DOHH2 (cell line): ENCODE data around the gene UNC5B.

Experiments
- H3F3A ChIP-seq: fragments of 200-600 bp; sonication (generic), shearing (Covaris generic); 2 replicates; pipeline ENCODE4 v1.6.0; 2016; ENCODE audit warnings: antibody characterized with exemption, mild to moderate bottlenecking; ENCODE audit not compliant: control insufficient read depth, insufficient read depth
- H3K27ac ChIP-seq: fragments of 200-600 bp; sonication (generic); 2 replicates; pipeline ENCODE4 v1.5.1; 2014; ENCODE audit warnings: low read depth, mild to moderate bottlenecking, low read length, moderate library complexity
- H3K27me3 ChIP-seq: fragments of 200-600 bp; sonication (generic); 2 replicates; pipeline ENCODE4 v1.6.1; 2014; ENCODE audit warnings: mild to moderate bottlenecking, low read length, mixed read lengths; ENCODE audit not compliant: control insufficient read depth
- H3K36me3 ChIP-seq: fragments of 200-600 bp; sonication (generic); 2 replicates; pipeline ENCODE4 v1.6.1; 2014; ENCODE audit warnings: mild to moderate bottlenecking, low read length, moderate library complexity, mixed read lengths; ENCODE audit not compliant: control insufficient read depth
- H3K4me1 ChIP-seq: fragments of 200-600 bp; sonication (generic); 2 replicates; pipeline ENCODE4 v1.6.1; 2014; ENCODE audit warnings: mild to moderate bottlenecking, low read length, mixed read lengths; ENCODE audit not compliant: control insufficient read depth
- H3K4me2 ChIP-seq: fragments of 200-600 bp; sonication (generic); 2 replicates; pipeline ENCODE4 v1.6.0; 2014; ENCODE audit warnings: mild to moderate bottlenecking, low read length, moderate library complexity
- H3K4me3 ChIP-seq: fragments of 200-600 bp; sonication (generic); 2 replicates; pipeline ENCODE4 v1.5.1; 2014; ENCODE audit warnings: mild to moderate bottlenecking, low read length, mixed read lengths
- H3K79me2 ChIP-seq: fragments of 200-600 bp; sonication (generic); 2 replicates; pipeline ENCODE4 v1.6.1; 2014; ENCODE audit warnings: mild to moderate bottlenecking, low read length, mixed read lengths; ENCODE audit not compliant: control insufficient read depth
- H3K9me2 ChIP-seq: fragments of 200-600 bp; sonication (generic); replicated peaks from 2 replicates; pipeline ENCODE4 v1.6.1; 2014; ENCODE audit warnings: mild to moderate bottlenecking, low read length, mixed read lengths; ENCODE audit not compliant: control insufficient read depth
- H3K9me3 ChIP-seq: fragments of 200-600 bp; sonication (generic); 2 replicates; pipeline ENCODE4 v1.6.1; 2014; ENCODE audit warnings: antibody characterized with exemption, low read length, mixed read lengths; ENCODE audit not compliant: control insufficient read depth, insufficient read depth
- H4K20me1 ChIP-seq: fragments of 200-600 bp; sonication (generic); 2 replicates; pipeline ENCODE4 v1.6.0; 2014; ENCODE audit warnings: low read depth, mild to moderate bottlenecking, antibody characterized with exemption, low read length, moderate library complexity; ENCODE audit not compliant: control insufficient read depth, insufficient read depth
- EZH2phosphoT487 ChIP-seq: fragments of 200-600 bp; sonication (generic); IDR thresholded peaks from 2 replicates; pipeline ENCODE4 v1.6.1; 2017; ENCODE audit warnings: borderline replicate concordance, mild to moderate bottlenecking, antibody characterized with exemption, low read length, moderate library complexity, mixed read lengths
- TF ChIP-seq, protein P1 (sequence below): fragments of 200-600 bp; sonication (generic); IDR thresholded peaks from one replicate; pipeline ENCODE4 v1.5.1; 2014; ENCODE audit warnings: antibody characterized with exemption, mild to moderate bottlenecking, low read depth, low read length; ENCODE audit not compliant: poor library complexity, severe bottlenecking

Gene UNC5B

GRCh38 chr10:71236822-71237682, 24.7 kb downstream of the UNC5B start:
- H3K27me3 ChIP-seq = peaks cover 13% of the 10 kb centered on the region
- H3K36me3 ChIP-seq = no peaks in the 10 kb centered on the region
- H3K9me2 ChIP-seq = no peaks in the 10 kb centered on the region
- peaks cover 8% of the 10 kb centered on the region for H3K4me1 ChIP-seq
- H3K4me2 ChIP-seq = no peak overlapping the region
- H3K9me3 ChIP-seq = no peaks in the 10 kb centered on the region
- H3K27ac ChIP-seq = no peak overlapping the region
- no peaks in the 10 kb centered on the region for H3K79me2 ChIP-seq
- no peaks in the 10 kb centered on the region for H3F3A ChIP-seq
- H4K20me1 ChIP-seq = no peaks in the 10 kb centered on the region
- no peak overlapping the region for H3K4me3 ChIP-seq
- TF ChIP-seq, protein P1, sequence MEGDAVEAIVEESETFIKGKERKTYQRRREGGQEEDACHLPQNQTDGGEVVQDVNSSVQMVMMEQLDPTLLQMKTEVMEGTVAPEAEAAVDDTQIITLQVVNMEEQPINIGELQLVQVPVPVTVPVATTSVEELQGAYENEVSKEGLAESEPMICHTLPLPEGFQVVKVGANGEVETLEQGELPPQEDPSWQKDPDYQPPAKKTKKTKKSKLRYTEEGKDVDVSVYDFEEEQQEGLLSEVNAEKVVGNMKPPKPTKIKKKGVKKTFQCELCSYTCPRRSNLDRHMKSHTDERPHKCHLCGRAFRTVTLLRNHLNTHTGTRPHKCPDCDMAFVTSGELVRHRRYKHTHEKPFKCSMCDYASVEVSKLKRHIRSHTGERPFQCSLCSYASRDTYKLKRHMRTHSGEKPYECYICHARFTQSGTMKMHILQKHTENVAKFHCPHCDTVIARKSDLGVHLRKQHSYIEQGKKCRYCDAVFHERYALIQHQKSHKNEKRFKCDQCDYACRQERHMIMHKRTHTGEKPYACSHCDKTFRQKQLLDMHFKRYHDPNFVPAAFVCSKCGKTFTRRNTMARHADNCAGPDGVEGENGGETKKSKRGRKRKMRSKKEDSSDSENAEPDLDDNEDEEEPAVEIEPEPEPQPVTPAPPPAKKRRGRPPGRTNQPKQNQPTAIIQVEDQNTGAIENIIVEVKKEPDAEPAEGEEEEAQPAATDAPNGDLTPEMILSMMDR = no peak
- no peak for TF ChIP-seq EZH2phosphoT487

- no peaks in the 10 kb centered on the region for H4K20me1 ChIP-seq
- no peaks in the 10 kb centered on the region for H3K9me3 ChIP-seq
- H3K27me3 ChIP-seq = peaks cover 7% of the 10 kb centered on the region; the same call in 1 of the 2 replicates
- no peak overlapping the region for H3K4me3 ChIP-seq
- no peaks in the 10 kb centered on the region for H3K36me3 ChIP-seq
- no peaks in the 10 kb centered on the region for H3K79me2 ChIP-seq
- no peaks in the 10 kb centered on the region for H3F3A ChIP-seq
- no peak overlapping the region for H3K4me2 ChIP-seq
- peaks cover 8% of the 10 kb centered on the region for H3K4me1 ChIP-seq
- TF ChIP-seq, protein P1 = no peak
- TF ChIP-seq EZH2phosphoT487 = no peak
- H3K9me2 ChIP-seq = no peaks in the 10 kb centered on the region
- H3K27ac ChIP-seq = no peak overlapping the region
These were observed 25.7 kb downstream of the UNC5B start for GRCh38 chr10:71237843-71238623.

GRCh38 chr10:71238626-71239025, 26.3 kb downstream of the UNC5B start:
- Histone ChIP-seq H3K27ac (no peak overlapping the region), H3K4me2 (no peak overlapping the region), H3F3A (no peaks in the 10 kb centered on the region), H4K20me1 (no peaks in the 10 kb centered on the region), H3K27me3 (peaks cover 9% of the 10 kb centered on the region; the same call in 1 of the 2 replicates), H3K4me3 (no peak overlapping the region), H3K79me2 (no peaks in the 10 kb centered on the region), H3K9me3 (no peaks in the 10 kb centered on the region), H3K4me1 (peaks cover 8% of the 10 kb centered on the region), H3K36me3 (no peaks in the 10 kb centered on the region), H3K9me2 (no peaks in the 10 kb centered on the region)
- TF ChIP-seq, protein P1 = no peak
- no peak for TF ChIP-seq EZH2phosphoT487
